GM18870 (cell line): ENCODE measurements around the gene NTHL1.
"Not testable (repeated sequence)": the region's sequence is repeated elsewhere in the genome, so short reads cannot be mapped to it uniquely, and the experiment has no call there.

Experiments
- ATAC-seq: cut with Tn5 transposase; IDR thresholded peaks from one replicate; pipeline ENCODE4 v1.9.1; 2021; ENCODE audit warnings: moderate library complexity; ENCODE audit not compliant: unreplicated experiment

NTHL1 gene

GRCh38 chr16:2042986-2043666 lies 4.5 kb downstream of the NTHL1 start:
- no peak for ATAC-seq

DNA sequence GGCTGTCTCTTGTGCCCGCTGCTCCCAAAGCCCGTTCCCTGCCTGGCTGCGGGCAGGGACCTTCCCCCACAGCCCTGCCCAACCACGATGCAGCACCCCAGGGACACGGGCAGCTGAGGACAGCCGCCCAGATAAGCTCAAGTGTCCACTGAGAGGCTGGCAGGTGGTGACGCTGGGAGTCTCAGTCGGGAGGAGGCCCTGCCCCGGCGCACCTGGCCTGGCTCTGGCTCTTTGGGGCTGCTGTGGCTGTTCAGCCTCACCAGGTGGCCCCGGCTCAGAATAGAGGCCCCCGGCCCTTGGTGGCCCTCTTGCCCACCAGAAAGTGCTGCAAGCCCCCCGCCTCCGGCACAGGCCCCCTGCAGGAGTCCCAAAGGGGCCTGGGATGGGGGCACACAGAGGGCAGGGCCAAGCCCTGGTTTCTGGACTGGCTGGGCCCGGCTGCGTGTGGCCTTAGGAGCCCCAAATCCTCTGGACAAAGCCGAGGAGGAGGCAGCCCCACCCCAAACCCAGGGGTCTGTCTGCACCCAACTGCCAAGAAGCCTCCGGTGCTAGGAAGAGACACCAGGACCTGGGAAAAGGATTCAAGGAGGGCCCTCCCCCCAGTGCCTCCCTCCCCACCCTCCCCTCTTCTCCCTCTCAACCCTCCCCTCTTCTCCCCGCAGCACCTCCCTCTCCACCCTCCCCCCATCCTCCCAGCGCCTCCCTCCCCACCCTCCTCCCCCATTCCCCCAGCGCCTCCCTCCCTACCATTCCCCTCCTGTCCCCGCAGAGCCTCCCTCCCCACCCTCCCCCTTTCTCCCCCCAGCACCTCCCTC lies 5.3 kb downstream of the NTHL1 start:
- ATAC-seq, result no peak

GRCh38 chr16:2040787-2041522 lies 6.7 kb downstream of the NTHL1 start:
- no peak for ATAC-seq

GRCh38 chr16:2040041-2040786 lies 7.4 kb downstream of the NTHL1 start:
- ATAC-seq, result no peak

- no peak for ATAC-seq
These were observed 8.2 kb downstream of the NTHL1 start for GRCh38 chr16:2039274-2040031.

GRCh38 chr16:2038382-2039231 lies 9.0 kb downstream of the NTHL1 start:
- ATAC-seq, result no peak

- ATAC-seq, result no peak
These were observed 9.8 kb downstream of the NTHL1 start for GRCh38 chr16:2037647-2038381.

DNA sequence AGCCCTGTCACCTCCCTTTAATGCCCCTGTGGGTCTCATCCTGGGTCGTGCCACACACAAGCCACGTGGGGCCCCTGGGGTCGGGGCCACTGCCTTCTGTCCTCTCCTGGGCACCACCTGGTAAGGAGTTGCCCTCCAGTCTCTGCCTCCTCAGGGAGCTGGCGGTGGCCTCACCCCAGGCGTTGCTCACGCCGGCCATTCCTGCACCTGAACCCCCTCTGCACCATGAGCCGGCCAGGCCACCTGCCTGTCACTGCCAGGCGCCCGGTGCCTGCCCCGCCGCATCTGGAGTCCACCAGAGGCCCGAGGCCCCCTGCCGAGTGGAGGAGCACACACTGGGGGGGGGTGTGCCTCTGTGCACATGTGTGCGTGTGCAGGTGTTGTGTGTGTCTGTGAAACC lies 10.5 kb downstream of the NTHL1 start:
- no peak for ATAC-seq

DNA sequence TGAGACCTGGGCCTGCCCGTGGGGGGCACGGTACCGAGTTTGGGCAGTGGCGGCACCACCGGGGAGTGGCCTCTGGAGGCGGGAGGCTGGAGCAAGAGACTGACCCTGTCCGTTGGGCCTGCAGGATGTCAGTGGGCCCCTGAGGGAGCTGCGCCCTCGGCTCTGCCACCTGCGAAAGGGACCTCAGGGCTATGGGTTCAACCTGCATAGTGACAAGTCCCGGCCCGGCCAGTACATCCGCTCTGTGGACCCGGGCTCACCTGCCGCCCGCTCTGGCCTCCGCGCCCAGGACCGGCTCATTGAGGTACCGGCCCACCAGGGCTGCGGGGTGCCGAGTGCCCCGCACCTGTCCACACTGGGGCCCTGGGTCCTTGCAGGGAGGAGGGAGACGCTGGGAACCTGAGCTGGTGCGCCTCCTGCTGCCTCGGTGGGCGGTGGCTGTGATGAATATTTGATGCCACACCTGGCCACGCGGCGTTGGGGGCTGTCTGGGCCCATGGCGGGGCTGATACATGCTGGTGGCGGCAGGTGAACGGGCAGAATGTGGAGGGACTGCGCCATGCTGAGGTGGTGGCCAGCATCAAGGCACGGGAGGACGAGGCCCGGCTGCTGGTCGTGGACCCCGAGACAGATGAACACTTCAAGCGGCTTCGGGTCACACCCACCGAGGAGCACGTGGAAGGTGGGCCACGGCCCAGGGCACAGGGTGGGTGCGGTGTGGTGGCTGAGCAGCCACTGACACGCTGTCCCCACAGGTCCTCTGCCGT lies 11.3 kb downstream of the NTHL1 start:
- ATAC-seq, result no peak

- no peak for ATAC-seq
These were observed 12.0 kb downstream of the NTHL1 start for GRCh38 chr16:2035431-2036199.

DNA sequence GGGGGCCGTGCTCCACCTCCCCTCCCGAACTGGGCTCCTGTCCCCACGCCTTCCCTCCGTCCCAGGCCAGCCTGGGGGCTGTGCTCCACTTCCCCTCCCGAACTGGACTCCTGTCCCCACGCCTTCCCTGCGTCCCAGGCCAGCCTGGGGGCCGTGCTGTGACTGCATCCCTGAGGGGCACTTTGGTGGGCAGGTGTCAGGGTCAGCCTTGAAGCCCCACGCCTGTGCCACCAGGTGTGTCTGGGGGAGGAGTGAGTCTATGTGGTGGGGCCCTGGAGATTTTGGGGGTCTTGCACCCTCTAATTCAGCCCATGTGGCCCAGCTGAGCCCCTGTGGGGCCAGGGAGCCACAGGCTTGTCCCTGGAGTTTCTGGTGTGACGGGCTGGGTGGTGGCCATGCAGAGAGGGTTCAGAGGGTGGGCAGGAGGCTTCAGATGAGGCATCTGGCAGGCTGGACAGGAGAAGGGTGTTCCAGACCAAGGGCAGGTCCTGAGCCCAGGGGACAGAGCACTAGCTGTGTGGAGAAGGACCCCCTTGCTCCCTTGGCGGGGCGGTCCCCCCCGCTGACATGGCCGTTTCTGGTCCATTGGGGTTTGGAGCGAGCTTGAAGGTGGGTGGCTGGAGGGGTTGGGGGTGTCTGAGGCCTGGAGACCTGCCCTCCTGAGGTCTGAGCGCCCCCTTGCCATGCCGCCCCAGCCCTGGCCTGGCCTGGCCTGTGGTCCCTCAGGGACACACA lies 12.8 kb downstream of the NTHL1 start:
- ATAC-seq, result no peak

DNA sequence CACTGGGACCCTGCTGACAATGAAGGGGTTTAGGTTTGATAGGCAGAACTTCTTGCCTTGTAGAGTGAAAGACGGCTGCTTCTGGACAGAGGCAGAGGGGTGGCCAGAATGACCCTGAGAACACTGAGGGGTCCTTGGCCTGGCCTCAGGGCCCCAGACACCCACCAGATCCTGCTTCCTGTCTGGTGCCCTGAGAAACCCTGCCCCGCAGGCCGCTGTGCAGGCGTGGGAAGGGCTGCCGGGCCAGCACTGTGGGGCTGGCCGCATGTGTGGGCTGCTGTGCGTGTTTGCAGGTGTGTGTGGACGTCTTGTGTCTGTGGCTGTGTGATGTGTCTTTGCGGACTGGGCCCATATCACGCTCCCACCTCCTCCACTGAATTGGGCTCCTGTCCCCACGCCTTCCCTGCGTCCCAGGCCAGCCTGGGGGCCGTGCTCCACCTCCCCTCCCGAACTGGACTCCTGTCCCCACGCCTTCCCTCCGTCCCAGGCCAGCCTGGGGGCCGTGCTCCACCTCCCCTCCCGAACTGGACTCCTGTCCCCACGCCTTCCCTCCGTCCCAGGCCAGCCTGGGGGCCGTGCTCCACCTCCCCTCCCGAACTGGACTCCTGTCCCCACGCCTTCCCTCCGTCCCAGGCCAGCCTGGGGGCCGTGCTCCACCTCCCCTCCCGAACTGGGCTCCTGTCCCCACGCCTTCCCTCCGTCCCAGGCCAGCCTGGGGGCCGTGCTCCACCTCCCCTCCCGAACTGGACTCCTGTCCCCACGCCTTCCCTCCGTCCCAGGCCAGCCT lies 13.5 kb downstream of the NTHL1 start:
- not testable (repeated sequence) for ATAC-seq

- no peak for ATAC-seq
These were observed 14.4 kb downstream of the NTHL1 start for GRCh38 chr16:2033057-2033908.

DNA sequence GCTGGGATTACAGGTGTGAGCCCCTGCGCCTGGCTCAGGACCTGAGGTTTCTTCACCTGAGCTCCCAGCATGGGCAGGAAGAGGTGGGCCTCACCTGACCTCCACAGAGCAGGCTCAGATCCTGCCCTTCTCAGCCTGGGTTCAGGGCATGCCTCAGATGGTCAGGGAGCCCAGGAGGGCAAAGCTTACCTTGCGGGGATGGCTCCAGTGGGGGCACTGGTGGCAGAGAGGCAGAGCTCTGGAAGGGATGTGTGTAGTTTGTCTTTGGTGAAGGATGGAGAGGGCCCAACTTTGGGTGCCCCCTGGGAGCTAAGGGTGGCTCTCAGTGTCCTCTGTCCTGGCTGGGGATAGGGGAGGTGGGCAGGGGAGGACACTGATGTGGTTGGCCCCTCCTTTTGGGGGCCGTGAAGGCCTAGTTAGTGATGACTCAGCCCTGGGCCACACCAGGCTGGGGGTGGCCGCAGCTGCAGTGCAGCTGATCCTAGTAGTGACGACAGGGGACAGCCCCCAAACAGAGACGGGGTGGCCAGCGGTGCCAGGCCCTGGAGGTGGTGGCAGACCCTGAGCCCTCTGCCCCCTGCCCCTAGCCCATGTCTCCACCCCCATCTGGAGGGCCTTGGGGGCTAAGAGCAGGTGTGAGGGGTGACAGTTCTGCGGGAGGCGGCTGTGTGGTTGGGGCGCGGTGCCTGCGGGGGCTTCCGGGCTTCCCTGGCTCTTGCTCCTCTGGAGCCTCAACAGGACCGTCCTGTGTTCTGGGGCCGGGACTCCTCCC lies 15.2 kb downstream of the NTHL1 start:
- no peak for ATAC-seq
